PFSK-1 (cell line): Measurements from ENCODE around the gene APOL4.

Source experiments
- FOXP2 ChIP-seq: optimal IDR thresholded peaks from 2 replicates; pipeline ENCODE3; 2011; ENCODE audit warnings: borderline replicate concordance, control low read depth, inconsistent platforms; ENCODE audit not compliant: insufficient read depth; ENCODE audit errors: extremely low read length, extremely low read depth
- POLR2AphosphoS5 ChIP-seq: IDR thresholded peaks from 2 replicates; pipeline ENCODE4 v1.6.1; 2012; ENCODE audit warnings: low read depth, mild to moderate bottlenecking, control low read depth, low read length, moderate library complexity
- TAF1 ChIP-seq: IDR thresholded peaks from 2 replicates; pipeline ENCODE4 v1.6.1; 2012; ENCODE audit warnings: low read length, control low read depth, borderline replicate concordance; ENCODE audit not compliant: insufficient read depth
- TF ChIP-seq, protein P1 (sequence below), 2 experiments: IDR thresholded peaks; 2 replicates each; pipeline versions ENCODE4 v1.6.1 to v1.8.0; 2011 to 2012; ENCODE audit warnings: low read depth in 2 of 2, low read length in 2 of 2, control low read depth in 1 of 2, inconsistent platforms in 1 of 2, mild to moderate bottlenecking in 1 of 2, moderate library complexity in 1 of 2; ENCODE audit not compliant: insufficient read depth in 1 of 2

- no peak for TF ChIP-seq FOXP2
- TF ChIP-seq POLR2AphosphoS5 = no peak
- TF ChIP-seq, protein P1, sequence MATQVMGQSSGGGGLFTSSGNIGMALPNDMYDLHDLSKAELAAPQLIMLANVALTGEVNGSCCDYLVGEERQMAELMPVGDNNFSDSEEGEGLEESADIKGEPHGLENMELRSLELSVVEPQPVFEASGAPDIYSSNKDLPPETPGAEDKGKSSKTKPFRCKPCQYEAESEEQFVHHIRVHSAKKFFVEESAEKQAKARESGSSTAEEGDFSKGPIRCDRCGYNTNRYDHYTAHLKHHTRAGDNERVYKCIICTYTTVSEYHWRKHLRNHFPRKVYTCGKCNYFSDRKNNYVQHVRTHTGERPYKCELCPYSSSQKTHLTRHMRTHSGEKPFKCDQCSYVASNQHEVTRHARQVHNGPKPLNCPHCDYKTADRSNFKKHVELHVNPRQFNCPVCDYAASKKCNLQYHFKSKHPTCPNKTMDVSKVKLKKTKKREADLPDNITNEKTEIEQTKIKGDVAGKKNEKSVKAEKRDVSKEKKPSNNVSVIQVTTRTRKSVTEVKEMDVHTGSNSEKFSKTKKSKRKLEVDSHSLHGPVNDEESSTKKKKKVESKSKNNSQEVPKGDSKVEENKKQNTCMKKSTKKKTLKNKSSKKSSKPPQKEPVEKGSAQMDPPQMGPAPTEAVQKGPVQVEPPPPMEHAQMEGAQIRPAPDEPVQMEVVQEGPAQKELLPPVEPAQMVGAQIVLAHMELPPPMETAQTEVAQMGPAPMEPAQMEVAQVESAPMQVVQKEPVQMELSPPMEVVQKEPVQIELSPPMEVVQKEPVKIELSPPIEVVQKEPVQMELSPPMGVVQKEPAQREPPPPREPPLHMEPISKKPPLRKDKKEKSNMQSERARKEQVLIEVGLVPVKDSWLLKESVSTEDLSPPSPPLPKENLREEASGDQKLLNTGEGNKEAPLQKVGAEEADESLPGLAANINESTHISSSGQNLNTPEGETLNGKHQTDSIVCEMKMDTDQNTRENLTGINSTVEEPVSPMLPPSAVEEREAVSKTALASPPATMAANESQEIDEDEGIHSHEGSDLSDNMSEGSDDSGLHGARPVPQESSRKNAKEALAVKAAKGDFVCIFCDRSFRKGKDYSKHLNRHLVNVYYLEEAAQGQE (IDR thresholded peaks at IDR 0.05; ENCODE audit: insufficient read depth in 1 of 2, low read depth in 2 of 2, low read length in 2 of 2) = no peak
- TF ChIP-seq TAF1 = no peak
Measured at GRCh38 chr22:36183446-36183845, 18.2 kb downstream of the APOL4 start.
